GM23248 (cell line): Measurements from ENCODE around the gene RTRAF. TPM values are rescaled to one million over a fixed set of nuclear protein-coding genes. Genes with fewer than 3 reads are reported as not detected.
A peak's percentile ranks its signal among the peaks of the same experiment; 100 is the strongest.

Source experiments
- DNase-seq: peaks from one replicate; pipeline ENCODE4 v3.0.0-alpha.2; 2015
- H2AFZ ChIP-seq: fragments of 200-600 bp; sonication (generic); 2 replicates; pipeline ENCODE4 v1.6.1; 2016; ENCODE audit warnings: antibody characterized with exemption
- H3F3A ChIP-seq: fragments of 200-600 bp; sonication (generic); 2 replicates; pipeline ENCODE4 v1.6.1; 2016; ENCODE audit warnings: mild to moderate bottlenecking, antibody characterized with exemption, mixed run types; ENCODE audit not compliant: insufficient read depth
- H3K27ac ChIP-seq: fragments of 200-600 bp; sonication (generic); 2 replicates; pipeline ENCODE4 v1.5.1; 2016; ENCODE audit warnings: mild to moderate bottlenecking
- H3K27me3 ChIP-seq: fragments of 200-600 bp; sonication (generic); replicated peaks from 2 replicates; pipeline ENCODE4 v1.6.1; 2016; ENCODE audit warnings: mild to moderate bottlenecking; ENCODE audit not compliant: insufficient read depth
- H3K36me3 ChIP-seq: fragments of 200-600 bp; sonication (generic); 2 replicates; pipeline ENCODE4 v1.6.1; 2016; ENCODE audit warnings: low read depth, mild to moderate bottlenecking
- H3K4me1 ChIP-seq: fragments of 200-600 bp; sonication (generic); 2 replicates; pipeline ENCODE4 v1.6.1; 2016; ENCODE audit warnings: mild to moderate bottlenecking; ENCODE audit not compliant: insufficient read depth
- H3K4me2 ChIP-seq: fragments of 200-600 bp; sonication (generic); one replicate; pipeline ENCODE4 v1.6.1; 2016; ENCODE audit warnings: mild to moderate bottlenecking; ENCODE audit not compliant: unreplicated experiment
- H3K4me3 ChIP-seq: fragments of 200-600 bp; sonication (generic); 2 replicates; pipeline ENCODE4 v1.5.1; 2016; ENCODE audit warnings: mild to moderate bottlenecking
- H3K79me2 ChIP-seq: fragments of 200-600 bp; sonication (generic); 2 replicates; pipeline ENCODE4 v1.6.1; 2016; ENCODE audit warnings: mild to moderate bottlenecking; ENCODE audit not compliant: insufficient read depth
- H3K9ac ChIP-seq: fragments of 200-600 bp; sonication (generic); 2 replicates; pipeline ENCODE4 v1.6.1; 2016; ENCODE audit warnings: mild to moderate bottlenecking
- H3K9me2 ChIP-seq: fragments of 200-600 bp; sonication (generic); 2 replicates; pipeline ENCODE4 v1.6.1; 2016; ENCODE audit warnings: mixed run types, mild to moderate bottlenecking, moderate library complexity; ENCODE audit not compliant: insufficient read depth
- H3K9me3 ChIP-seq: fragments of 200-600 bp; sonication (generic); one replicate; pipeline ENCODE4 v1.6.1; 2017; ENCODE audit warnings: low read depth
- H4K20me1 ChIP-seq: fragments of 200-600 bp; sonication (generic); 2 replicates; pipeline ENCODE4 v1.6.0; 2016; ENCODE audit not compliant: insufficient read depth
- EZH2 ChIP-seq: fragments of 200-600 bp; sonication (generic); IDR thresholded peaks from 2 replicates; pipeline ENCODE4 v1.6.1; 2018; ENCODE audit warnings: antibody characterized with exemption, mild to moderate bottlenecking; ENCODE audit not compliant: insufficient read depth, poor library complexity, severe bottlenecking
- EZH2phosphoT487 ChIP-seq: fragments of 200-600 bp; sonication (generic); IDR thresholded peaks from 2 replicates; pipeline ENCODE4 v1.6.1; 2018; ENCODE audit warnings: antibody characterized with exemption, moderate library complexity, mild to moderate bottlenecking, low read depth; ENCODE audit not compliant: insufficient read depth
- WGBS, 2 experiments: methylation state at CpG; one replicate each; pipeline ENCODE4 v1.1.6; 2015 to 2017; ENCODE audit warnings: low lambda C conversion rate in 2 of 2, low coverage in 1 of 2; ENCODE audit errors: missing lambda C conversion rate in 2 of 2; 5-methylcytosine and 5-hydroxymethylcytosine counted together
- in situ Hi-C: fragments of 300-500 bp; cut with MboI; formaldehyde crosslinking; loops from 2 replicates; pipeline ENCODE4 v1.15.0; 2020
- polyA plus RNA-seq: library from polyadenylated mRNA; unstranded; fragments of >200 nt; fragmentation: Nextera tagmentation; extraction: Ambion mirVana; gene quantifications from 2 replicates; pipeline ENCODE4 v1.2.1, GENCODE V29; 2016
- total RNA-seq: library from RNA; depleted of rRNA; stranded (reverse); fragments of >200 nt; shearing (Covaris generic); gene quantifications from 2 replicates; pipeline ENCODE4 v1.2.3, GENCODE V29; 2014

Gene RTRAF
- total and polyA plus RNA-seq, 2 experiments from 2014 or later: 99.9 to 270 TPM

DNA sequence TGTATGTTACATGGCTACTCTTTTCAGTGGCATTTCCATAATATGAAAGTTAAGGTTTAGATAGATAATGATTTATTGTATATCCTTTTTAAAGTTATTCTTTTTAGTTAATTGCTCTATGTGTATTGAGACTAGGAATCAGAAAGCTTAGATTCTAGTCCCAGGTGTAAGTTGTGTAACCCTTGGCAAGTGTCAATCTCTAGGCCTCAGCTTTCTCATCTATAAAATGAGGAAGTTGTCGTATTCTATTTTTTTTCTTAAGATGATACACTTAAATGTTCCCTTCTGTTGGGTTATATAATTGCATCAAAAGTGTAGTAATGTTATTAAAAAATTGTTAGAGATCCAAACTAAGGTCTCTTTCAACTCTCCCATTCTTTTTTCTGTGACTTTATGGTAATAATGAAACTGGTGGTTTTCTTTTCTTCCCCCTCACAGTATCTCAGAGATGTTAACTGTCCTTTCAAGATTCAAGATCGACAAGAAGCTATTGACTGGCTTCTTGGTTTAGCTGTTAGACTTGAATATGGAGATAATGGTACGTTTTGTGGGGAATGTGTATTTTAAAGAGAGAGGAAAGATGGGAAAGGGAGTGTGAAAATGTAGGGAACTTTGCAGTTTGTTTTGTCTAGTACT lies 4.1 kb downstream of the RTRAF start:
- Histone ChIP-seq H3K79me2 (peaks cover 85% of the 10 kb centered on the region), H3K27ac (no peak overlapping the region), H2AFZ (no peak overlapping the region), H3K27me3 (no peaks in the 10 kb centered on the region), H3F3A (peaks cover 30% of the 10 kb centered on the region; the same call in 1 of the 2 replicates), H3K36me3 (peaks cover 30% of the 10 kb centered on the region), H3K9me2 (no peaks in the 10 kb centered on the region), H3K9me3 (no peaks in the 10 kb centered on the region), H3K4me1 (peaks cover 25% of the 10 kb centered on the region), H3K4me2 (no peak overlapping the region), H4K20me1 (no peaks in the 10 kb centered on the region), H3K9ac (no peak overlapping the region), H3K4me3 (no peak overlapping the region)
- DNase-seq: no peak
- TF ChIP-seq EZH2phosphoT487 (no peak), EZH2 (no peak)
- WGBS, 2 experiments: 84 to 86% methylated on average over 3 of the region's 3 CpGs
- in situ Hi-C loops: no loop called here

- TF ChIP-seq EZH2phosphoT487 (no peak), EZH2 (no peak)
- Histone ChIP-seq H3K4me1 (peaks cover 32% of the 10 kb centered on the region), H3K27ac (no peak overlapping the region), H3K4me2 (no peak overlapping the region), H3K27me3 (no peaks in the 10 kb centered on the region), H4K20me1 (no peaks in the 10 kb centered on the region), H3K4me3 (no peak overlapping the region), H3K9ac (no peak overlapping the region), H3F3A (peaks cover 58% of the 10 kb centered on the region), H3K9me3 (no peaks in the 10 kb centered on the region), H3K79me2 (peaks cover 68% of the 10 kb centered on the region), H3K9me2 (no peaks in the 10 kb centered on the region), H2AFZ (no peak overlapping the region), H3K36me3 (peaks cover 36% of the 10 kb centered on the region)
- peak; percentile 60 for DNase-seq
- in situ Hi-C loops: loop anchor here (5.0 kb wide), 1 partner anchor 136 kb away; no protein-coding TSS in a partner anchor
- WGBS, 2 experiments: 41 to 49% methylated on average over 4 of the region's 4 CpGs
Observed at GRCh38 chr14:51996148-51996746, 6.9 kb downstream of the RTRAF start.

DNA sequence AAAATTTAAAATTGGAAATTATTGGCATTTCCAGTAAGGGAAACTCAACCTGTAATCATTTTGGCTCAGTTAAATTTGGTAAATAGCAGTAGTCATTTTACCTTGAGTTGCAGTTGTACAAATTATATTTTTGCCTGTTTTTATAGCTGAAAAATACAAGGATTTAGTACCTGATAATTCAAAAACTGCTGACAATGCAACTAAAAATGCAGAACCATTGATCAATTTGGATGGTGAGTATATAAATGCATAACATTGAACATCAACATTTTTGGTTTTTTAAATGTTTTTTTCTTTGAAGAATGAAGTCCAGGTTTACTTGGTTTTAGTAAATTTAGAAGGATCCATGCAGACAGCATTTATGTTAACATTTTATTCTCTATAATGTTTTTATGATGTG lies 9.0 kb downstream of the RTRAF start:
- TF ChIP-seq EZH2 (no peak), EZH2phosphoT487 (no peak)
- no peaks in the 10 kb centered on the region for H3K9me2 ChIP-seq
- H3K4me2 ChIP-seq: peak overlapping the region; percentile 63
- H3K36me3 ChIP-seq: peaks cover 36% of the 10 kb centered on the region
- no peak overlapping the region for H3K4me3 ChIP-seq
- no peak overlapping the region for H2AFZ ChIP-seq
- peaks cover 32% of the 10 kb centered on the region for H3K4me1 ChIP-seq
- H3F3A ChIP-seq: peaks cover 62% of the 10 kb centered on the region
- H3K79me2 ChIP-seq: peaks cover 50% of the 10 kb centered on the region
- no peak for DNase-seq
- H3K27me3 ChIP-seq: no peaks in the 10 kb centered on the region
- in situ Hi-C loops: loop anchor here (5.0 kb wide), 1 partner anchor 134 kb away; no protein-coding TSS in a partner anchor
- peak overlapping the region; percentile 89 for H3K27ac ChIP-seq
- H3K9ac ChIP-seq: peak overlapping the region; percentile 60
- H3K9me3 ChIP-seq: no peaks in the 10 kb centered on the region
- no peaks in the 10 kb centered on the region for H4K20me1 ChIP-seq

DNA sequence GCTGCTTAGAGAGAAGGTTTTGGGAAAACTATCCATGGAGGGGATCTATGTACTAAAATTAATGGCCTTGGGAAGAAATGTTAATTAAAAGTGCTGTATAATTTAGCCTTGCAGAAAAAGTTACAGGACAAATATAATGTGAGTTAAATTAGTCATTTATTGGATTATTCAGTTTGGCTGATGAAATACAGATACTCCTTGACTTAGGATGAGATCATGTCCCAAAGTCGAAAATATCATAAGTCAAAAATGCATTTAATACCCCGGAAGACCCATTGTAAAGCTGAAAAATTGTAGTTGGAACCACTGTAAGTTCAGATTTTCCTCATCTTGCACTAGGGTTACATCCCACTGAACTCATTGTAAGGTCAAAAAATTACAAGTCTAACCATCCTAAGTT lies 9.7 kb downstream of the RTRAF start:
- Histone ChIP-seq H3K4me1 (peaks cover 32% of the 10 kb centered on the region), H4K20me1 (no peaks in the 10 kb centered on the region), H3K4me2 (peak overlapping the region; percentile 63), H3K36me3 (peaks cover 38% of the 10 kb centered on the region), H3K79me2 (peaks cover 43% of the 10 kb centered on the region), H3K9me3 (no peaks in the 10 kb centered on the region), H3K4me3 (peak overlapping the region; percentile 31), H3K9ac (peak overlapping the region; percentile 60), H3K9me2 (no peaks in the 10 kb centered on the region), H3K27me3 (no peaks in the 10 kb centered on the region), H3F3A (peaks cover 60% of the 10 kb centered on the region), H3K27ac (peak overlapping the region; percentile 89), H2AFZ (peak overlapping the region; percentile 54)
- 0 to 2% methylated on average over 2 of the region's 2 CpGs for WGBS, 2 experiments
- TF ChIP-seq EZH2 (no peak), EZH2phosphoT487 (no peak)
- DNase-seq: peak; percentile 66
- in situ Hi-C loops: loop anchor here (5.0 kb wide), 1 partner anchor 133 kb away; no protein-coding TSS in a partner anchor
